HepG2 (cell line): ENCODE results near the gene RPS27A. TPM values are rescaled to one million over a fixed set of nuclear protein-coding genes. Genes with fewer than 3 reads are reported as not detected.

Experiments
- AGO2 ChIP-seq: fragments of 200-400 bp; formaldehyde crosslinking; optimal IDR thresholded peaks from 2 replicates; pipeline ENCODE3; 2017; ENCODE audit warnings: mild to moderate bottlenecking, low read depth, low read length, moderate library complexity
- ARID4A ChIP-seq: sonication (generic); formaldehyde crosslinking; IDR thresholded peaks from 2 replicates; pipeline ENCODE4 v1.5.0; 2020; ENCODE audit warnings: mild to moderate bottlenecking, missing genetic modification reagents, borderline replicate concordance
- ATF5 ChIP-seq: sonication (generic); formaldehyde crosslinking; IDR thresholded peaks from 2 replicates; pipeline ENCODE4 v1.4.0; 2020; ENCODE audit warnings: mild to moderate bottlenecking, low read depth, missing genetic modification reagents
- HIC2 ChIP-seq: sonication (generic); formaldehyde crosslinking; IDR thresholded peaks from 2 replicates; pipeline ENCODE4 v1.9.0; 2022; ENCODE audit warnings: low read depth, missing genetic modification reagents
- IRF1 ChIP-seq: sonication (generic); formaldehyde crosslinking; IDR thresholded peaks from 2 replicates; pipeline ENCODE4 v1.4.0; 2020; ENCODE audit warnings: low read depth, mild to moderate bottlenecking, missing genetic modification reagents
- JUNB ChIP-seq: sonication (generic); formaldehyde crosslinking; IDR thresholded peaks from 2 replicates; pipeline ENCODE4 v1.8.0; 2022; ENCODE audit warnings: missing genetic modification reagents, mild to moderate bottlenecking, borderline replicate concordance
- POLR2G ChIP-seq: fragments of 200-400 bp; formaldehyde crosslinking; IDR thresholded peaks from 2 replicates; pipeline ENCODE4 v1.6.1; 2018; ENCODE audit warnings: mild to moderate bottlenecking, low read depth, low read length, moderate library complexity
- ZHX2 ChIP-seq, 2 experiments: sonication (generic) in 1 of 2; formaldehyde crosslinking in 1 of 2; IDR thresholded peaks; 2 replicates each; pipeline versions ENCODE4 v1.6.1 to v1.9.0; 2014 to 2022; ENCODE audit warnings: antibody characterized with exemption in 1 of 2, borderline replicate concordance in 1 of 2, inconsistent platforms in 1 of 2, low read depth in 1 of 2, missing genetic modification reagents in 1 of 2
- ZNF414 ChIP-seq: sonication (generic); formaldehyde crosslinking; IDR thresholded peaks from 2 replicates; pipeline ENCODE4 v1.5.0; 2020; ENCODE audit warnings: missing genetic modification reagents
- polyA plus RNA-seq, 8 experiments: library from polyadenylated mRNA; depleted of rRNA in 3 of 8; stranded (reverse) in 7 of 8; unstranded in 1 of 8; fragments of >200 nt; fragmentation: Illumina TruSeq in 4 of 8; extraction: Trizol in 4 of 8; gene quantifications; 2 replicates each; pipeline versions ENCODE4 v1.2.1 to v1.2.3, GENCODE V29; 2011 to 2016; ENCODE audit warnings: low read depth in 4 of 8, missing spikeins in 1 of 8, mixed read lengths in 1 of 8; ENCODE audit not compliant: insufficient read depth in 1 of 8
- total RNA-seq, 5 experiments: library from RNA; depleted of rRNA; stranded (reverse); fragments of >200 nt; fragmentation: Illumina TruSeq; extraction: Trizol; gene quantifications; 2 replicates each; pipeline ENCODE4 v1.2.3, GENCODE V29; 2016; ENCODE audit warnings: low read depth in 1 of 5

RPS27A gene
- total and polyA plus RNA-seq, 2 of the 13 experiments (the other 11 are each of a cell fraction or from before 2014, with no cell fraction given) = 2,779 to 3,269 TPM

GRCh38 chr2:55268907-55269644 is 36.6 kb downstream of the RPS27A start, which contains the start of gene MTIF2 (continued):
- TF ChIP-seq ATF5 (CRISPR knock-in tag) = 0 out of 2 replicates have a peak, but pooled peaks have one; percentile 80
- peak; percentile 91 for TF ChIP-seq ZHX2 (IDR thresholded peaks at IDR 0.05; ENCODE audit: low read depth)
- TF ChIP-seq ZHX2 (CRISPR knock-in tag; IDR thresholded peaks at IDR 0.05; ENCODE audit: borderline replicate concordance) = peak; percentile 80
- peak; percentile 98 for TF ChIP-seq ZNF414 (CRISPR knock-in tag)
- TF ChIP-seq HIC2 (CRISPR knock-in tag) = no peak
- peak; percentile 99 for TF ChIP-seq ARID4A (CRISPR knock-in tag)
- TF ChIP-seq IRF1 (CRISPR knock-in tag) = peak; percentile 54; the same call in 1 of the 2 replicates
- TF ChIP-seq JUNB = no peak; the same call in 1 of the 2 replicates
- peak; percentile 87 for TF ChIP-seq AGO2
- TF ChIP-seq POLR2G = peak; percentile 99
